ENCODE results near the gene HOXC6.

HOXC6 gene

GRCh38 chr12:54042970-54043853 is 15.0 kb downstream of the HOXC6 start:
- DNase-seq (ENCODE audit: low spot score): no peak

DNA sequence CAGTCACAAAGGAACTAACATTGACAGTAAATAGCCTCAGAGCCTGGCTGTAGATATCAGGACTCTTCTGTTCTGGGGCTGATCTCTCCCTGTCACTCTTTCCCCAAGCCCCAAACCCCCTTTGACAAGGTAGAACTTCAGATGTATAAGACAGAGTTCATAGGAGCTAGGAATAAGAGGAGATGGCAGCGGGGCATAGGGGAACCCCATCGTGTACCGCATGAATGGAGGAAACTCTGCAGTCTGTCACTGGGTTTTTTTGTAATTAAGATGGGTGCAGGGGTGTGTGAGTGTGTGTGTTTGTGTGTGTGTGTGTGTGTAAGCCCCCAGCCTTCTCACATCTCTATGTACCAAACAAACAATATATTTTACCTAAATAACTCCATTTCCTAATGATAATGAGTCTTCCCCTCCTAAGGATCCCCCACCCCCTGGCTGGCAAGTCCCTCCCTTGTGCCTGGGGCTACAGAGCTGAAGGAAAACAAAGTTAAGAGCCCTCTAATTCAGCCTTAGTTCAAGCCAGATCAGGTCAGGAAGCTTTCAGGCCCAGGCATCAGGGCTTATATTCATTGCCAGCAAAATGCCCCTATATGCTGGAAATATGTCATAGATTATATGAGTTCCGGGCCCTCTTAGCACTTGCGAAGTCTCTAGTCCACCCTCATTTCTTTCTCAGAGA is 16.3 kb downstream of the HOXC6 start:
- no peak for DNase-seq (ENCODE audit: low spot score)

DNA sequence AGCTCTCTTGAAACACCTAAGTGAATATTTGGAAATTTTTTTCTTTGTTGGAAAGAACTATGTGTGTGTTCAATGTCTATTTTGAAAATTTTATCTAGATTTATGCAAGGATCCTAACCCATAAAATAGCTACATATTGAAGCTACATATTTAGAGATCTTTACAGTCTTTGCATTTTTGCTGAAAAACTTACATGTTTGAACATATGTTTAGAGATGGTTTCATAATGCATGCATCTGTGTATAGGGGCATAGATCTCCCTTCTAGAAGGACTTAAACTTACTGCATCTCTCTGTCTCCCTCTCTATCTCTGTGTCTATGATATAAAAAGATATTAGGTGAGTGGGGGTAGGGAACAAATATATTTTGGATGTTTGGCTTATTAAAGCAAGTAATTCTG is 17.2 kb downstream of the HOXC6 start:
- DNase-seq (ENCODE audit: low spot score): no peak

DNA sequence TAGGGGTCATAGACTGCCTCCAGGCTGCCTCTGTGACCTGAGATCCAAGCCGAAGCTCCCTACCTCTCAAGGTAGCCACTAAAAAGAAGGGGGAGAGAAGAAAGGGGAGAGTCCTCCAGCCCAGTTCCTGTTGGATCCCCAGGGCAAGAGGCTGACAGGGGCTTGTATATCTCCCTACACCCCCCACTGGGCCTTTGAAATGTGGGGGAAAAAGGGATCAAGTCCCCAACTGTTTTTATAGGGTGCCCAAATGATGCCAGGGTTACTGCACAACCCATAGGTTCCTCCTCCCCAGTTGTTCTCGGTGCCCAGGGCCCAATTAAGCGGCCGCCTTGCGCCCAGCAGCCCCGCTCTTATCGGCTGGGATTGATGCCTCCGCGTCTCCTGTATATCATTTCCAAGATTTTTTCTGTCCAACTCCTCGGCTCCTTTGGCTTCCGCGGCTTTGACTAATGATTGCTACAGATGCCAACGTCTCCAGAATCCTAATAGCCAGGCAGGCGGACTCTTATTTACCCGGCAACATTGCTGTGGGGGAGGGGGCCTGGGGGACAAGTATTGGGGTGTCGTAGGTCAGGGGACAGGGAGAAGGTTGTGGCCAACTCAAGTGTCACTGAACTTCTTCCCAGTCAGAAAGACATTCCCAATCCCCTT is 17.8 kb downstream of the HOXC6 start:
- DNase-seq (ENCODE audit: low spot score): no peak

DNA sequence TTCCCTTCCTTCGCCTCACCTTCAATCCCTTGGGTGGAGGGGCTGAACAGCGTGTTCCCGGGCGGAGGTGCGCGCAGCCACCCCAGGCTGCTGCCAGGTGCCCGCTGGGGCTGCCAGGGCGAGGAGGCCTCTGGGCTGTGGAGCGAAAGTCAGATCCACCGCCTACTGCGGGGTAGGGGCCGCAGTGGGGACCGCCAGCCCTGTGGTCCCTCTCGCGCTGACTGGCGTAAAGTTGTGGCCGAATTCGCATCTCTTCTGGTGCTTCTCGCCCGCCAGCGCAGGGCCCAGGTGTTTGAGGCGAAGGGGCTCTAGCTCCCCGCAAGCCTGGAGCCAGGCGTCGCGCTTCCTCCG is 18.5 kb downstream of the HOXC6 start:
- DNase-seq (ENCODE audit: low spot score): no peak

GRCh38 chr12:54047160-54047963 is 19.1 kb downstream of the HOXC6 start:
- DNase-seq (ENCODE audit: low spot score): no peak

- no peak for DNase-seq (ENCODE audit: low spot score)
Measured at GRCh38 chr12:54047964-54048303, 19.7 kb downstream of the HOXC6 start.

- no peak for DNase-seq (ENCODE audit: low spot score)
Measured at GRCh38 chr12:54048406-54049093, 20.3 kb downstream of the HOXC6 start.

DNA sequence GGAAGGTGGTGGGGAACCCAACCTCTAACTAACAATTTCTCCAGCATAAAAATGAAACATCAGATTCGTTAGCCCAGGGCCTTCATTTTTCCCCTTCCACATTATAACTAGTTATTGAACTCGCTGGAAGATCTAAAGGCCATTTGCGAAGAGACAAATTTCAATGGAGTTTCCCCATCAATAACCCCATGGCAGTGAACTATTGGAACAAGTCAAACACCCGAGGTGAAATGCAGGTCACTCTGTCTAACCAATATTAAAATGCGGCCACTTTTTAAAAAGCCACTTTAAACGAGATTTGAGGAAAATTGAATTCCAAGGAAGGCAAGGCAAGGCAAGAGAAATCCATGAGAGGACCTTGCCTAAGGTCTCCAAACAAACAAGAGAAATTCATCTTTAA is 20.9 kb downstream of the HOXC6 start:
- DNase-seq (ENCODE audit: low spot score): no peak

GRCh38 chr12:54050482-54050810 is 22.2 kb downstream of the HOXC6 start:
- no peak for DNase-seq (ENCODE audit: low spot score)

GRCh38 chr12:54051026-54051842 is 23.0 kb downstream of the HOXC6 start:
- DNase-seq (ENCODE audit: low spot score): no peak

DNA sequence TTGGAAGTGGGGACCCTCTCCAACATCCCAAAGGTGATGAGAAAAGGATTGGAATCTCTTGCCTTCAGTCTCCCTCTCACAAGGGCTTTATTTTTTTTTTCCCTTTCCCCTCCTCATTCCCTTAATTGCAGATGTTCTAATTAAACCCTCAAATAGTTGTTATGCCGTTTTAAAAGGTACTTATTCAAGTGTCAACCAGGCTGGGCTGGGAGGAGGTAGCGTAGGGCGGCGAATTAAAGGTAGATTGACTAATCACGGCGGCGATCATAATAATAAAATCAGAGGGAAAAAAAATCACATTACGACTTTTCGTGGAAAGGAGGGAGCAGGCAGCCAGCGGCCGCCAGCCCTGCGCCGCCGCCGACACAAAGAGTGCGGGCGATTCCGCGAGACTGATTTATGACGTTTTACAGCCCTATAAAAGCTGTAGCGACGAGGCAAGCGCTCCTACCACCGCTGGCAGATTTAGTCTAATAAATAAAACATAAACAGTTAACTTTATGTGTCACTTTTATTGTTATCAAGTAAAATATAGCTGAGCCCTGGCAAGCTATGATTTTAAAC is 23.7 kb downstream of the HOXC6 start:
- DNase-seq (ENCODE audit: low spot score): no peak

- no peak for DNase-seq (ENCODE audit: low spot score)
Measured at GRCh38 chr12:54052438-54053002, 24.3 kb downstream of the HOXC6 start.

DNA sequence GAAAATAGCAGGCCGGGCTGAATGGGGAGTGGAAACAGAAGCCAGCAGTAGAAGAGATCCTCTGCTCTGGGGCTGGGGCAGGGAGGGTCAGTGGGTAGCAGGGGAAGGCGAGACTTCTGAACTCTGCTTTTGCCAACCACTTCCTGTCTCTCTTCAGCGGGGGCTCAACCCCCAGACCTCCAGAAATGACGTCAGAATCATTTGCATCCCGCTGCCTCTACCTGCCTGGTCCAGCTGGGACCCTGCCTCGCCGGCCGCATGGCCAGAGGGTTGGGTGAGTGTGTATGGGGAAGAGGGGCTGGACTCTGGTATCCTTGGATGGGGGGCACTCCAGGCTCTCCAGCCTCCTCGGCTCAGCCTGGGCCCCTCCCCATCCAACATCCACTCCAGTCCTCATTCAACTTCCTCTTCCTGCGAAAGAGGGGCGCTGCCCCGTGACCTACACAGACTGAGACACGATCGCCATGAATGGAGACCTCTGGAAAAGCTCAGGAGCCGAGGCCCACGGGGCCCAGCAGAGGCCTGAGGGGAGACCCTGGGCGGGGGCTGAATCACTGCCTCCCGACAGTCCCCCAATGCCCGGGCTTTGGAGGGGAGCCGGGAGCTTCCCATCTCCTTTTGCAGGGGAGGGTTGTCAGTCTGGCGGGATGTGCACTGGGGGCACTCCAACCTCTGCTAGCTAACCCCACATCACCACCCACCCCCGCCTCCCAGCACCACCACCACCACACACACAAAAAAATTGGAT is 24.9 kb downstream of the HOXC6 start:
- no peak for DNase-seq (ENCODE audit: low spot score)

DNA sequence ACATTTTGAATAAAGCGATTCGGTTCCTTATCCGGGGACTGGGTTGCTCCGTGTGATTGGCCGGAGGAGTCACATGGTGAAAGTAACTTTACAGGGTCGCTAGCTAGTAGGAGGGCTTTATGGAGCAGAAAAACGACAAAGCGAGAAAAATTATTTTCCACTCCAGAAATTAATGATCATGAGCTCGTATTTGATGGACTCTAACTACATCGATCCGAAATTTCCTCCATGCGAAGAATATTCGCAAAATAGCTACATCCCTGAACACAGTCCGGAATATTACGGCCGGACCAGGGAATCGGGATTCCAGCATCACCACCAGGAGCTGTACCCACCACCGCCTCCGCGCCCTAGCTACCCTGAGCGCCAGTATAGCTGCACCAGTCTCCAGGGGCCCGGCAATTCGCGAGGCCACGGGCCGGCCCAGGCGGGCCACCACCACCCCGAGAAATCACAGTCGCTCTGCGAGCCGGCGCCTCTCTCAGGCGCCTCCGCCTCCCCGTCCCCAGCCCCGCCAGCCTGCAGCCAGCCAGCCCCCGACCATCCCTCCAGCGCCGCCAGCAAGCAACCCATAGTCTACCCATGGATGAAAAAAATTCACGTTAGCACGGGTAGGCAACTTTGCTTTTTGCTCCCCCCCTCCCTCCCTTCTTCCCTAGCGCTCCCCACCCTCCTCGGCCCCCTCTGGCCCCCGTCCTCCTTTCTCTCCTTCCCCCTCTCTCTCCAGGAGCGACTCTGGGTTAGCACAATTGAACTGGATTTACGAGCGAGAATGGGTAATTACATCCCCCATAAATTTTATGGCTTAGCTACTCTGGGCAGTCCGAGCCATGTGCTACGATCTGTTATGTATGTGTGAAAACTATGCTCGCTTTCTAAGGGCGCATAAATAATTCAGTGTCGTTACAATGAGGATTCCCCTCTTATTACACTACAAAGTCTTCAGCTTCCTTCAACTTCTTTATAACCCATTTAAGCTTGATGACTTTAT is 25.8 kb downstream of the HOXC6 start, which contains the start of gene HOXC4:
HOXC4 (plus strand) TSS at position 85 of the 991 bp plus-strand sequence; CDS start at position 173, 88 bp downstream.
- DNase-seq (ENCODE audit: low spot score): no peak

DNA sequence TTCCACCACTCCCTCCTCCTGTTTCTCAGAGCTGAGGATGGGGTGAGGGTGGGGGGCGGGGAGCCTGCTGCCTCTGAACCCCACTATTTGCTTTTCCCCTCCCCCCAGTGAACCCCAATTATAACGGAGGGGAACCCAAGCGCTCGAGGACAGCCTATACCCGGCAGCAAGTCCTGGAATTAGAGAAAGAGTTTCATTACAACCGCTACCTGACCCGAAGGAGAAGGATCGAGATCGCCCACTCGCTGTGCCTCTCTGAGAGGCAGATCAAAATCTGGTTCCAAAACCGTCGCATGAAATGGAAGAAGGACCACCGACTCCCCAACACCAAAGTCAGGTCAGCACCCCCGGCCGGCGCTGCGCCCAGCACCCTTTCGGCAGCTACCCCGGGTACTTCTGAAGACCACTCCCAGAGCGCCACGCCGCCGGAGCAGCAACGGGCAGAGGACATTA is 26.5 kb downstream of the HOXC6 start:
- no peak for DNase-seq (ENCODE audit: low spot score)

- no peak for DNase-seq (ENCODE audit: low spot score)
Measured at GRCh38 chr12:54055552-54055951, 27.3 kb downstream of the HOXC6 start.

GRCh38 chr12:54056110-54056509 is 27.9 kb downstream of the HOXC6 start:
- no peak for DNase-seq (ENCODE audit: low spot score)

Measured in hepatic stellate cell (primary cell).